Endothelial cell of umbilical vein (primary cell): ENCODE data around the gene LCE3B.

Source experiments
- CTCF ChIP-seq, 2 donors: IDR thresholded peaks; 1 replicate in 1 of 2; 2 replicates in 1 of 2; pipeline ENCODE4 v1.5.1; 2011; ENCODE audit warnings: low read length in 2 of 2, mild to moderate bottlenecking in 2 of 2, moderate library complexity in 2 of 2, control low read depth in 1 of 2, inconsistent platforms in 1 of 2, low read depth in 1 of 2; ENCODE audit not compliant: insufficient read depth in 1 of 2; ENCODE audit errors: extremely low read depth in 1 of 2
- EZH2 ChIP-seq: IDR thresholded peaks from 2 replicates; pipeline ENCODE4 v1.6.1; 2012; ENCODE audit warnings: borderline replicate concordance, low read depth, mild to moderate bottlenecking, moderate library complexity, low read length, inconsistent platforms; ENCODE audit not compliant: severe bottlenecking
- POLR2A ChIP-seq: IDR thresholded peaks from 2 replicates; pipeline ENCODE4 v1.6.1; 2012; ENCODE audit warnings: low read depth, mild to moderate bottlenecking, control low read depth, low read length
- POLR2AphosphoS5 ChIP-seq: IDR thresholded peaks from 2 replicates; pipeline ENCODE4 v1.6.1; 2012; ENCODE audit warnings: low read depth, mild to moderate bottlenecking, control low read depth, low read length, moderate library complexity; ENCODE audit not compliant: insufficient read depth

- TF ChIP-seq POLR2AphosphoS5 (no peak), POLR2A (no peak), CTCF (IDR thresholded peaks at IDR 0.05; ENCODE audit: extremely low read depth in 1 of 2, insufficient read depth in 1 of 2, low read depth in 1 of 2, low read length in 2 of 2) (no peak), EZH2 (no peak)
These were observed 33.0 kb downstream of the LCE3B start for GRCh38 chr1:152646656-152647055.
